Measurements from ENCODE around the gene AKR7A2.

The AKR7A2 gene

GRCh38 chr1:19328486-19328885, 16.5 kb upstream of the AKR7A2 start:
- no peak overlapping the region for H2BK120ac ChIP-seq (ENCODE audit: low read depth, low read length)
- no peak overlapping the region for H3K4me2 ChIP-seq (ENCODE audit: insufficient read depth, low read length, poor library complexity, severe bottlenecking)
- H3K79me1 ChIP-seq (ENCODE audit: low read depth, low read length): peaks cover 4% of the 10 kb centered on the region
- H3K9ac ChIP-seq (ENCODE audit: low read depth, low read length, poor library complexity): no peak overlapping the region
- no peak overlapping the region for H2BK12ac ChIP-seq (ENCODE audit: low read length)
- H3K23ac ChIP-seq (ENCODE audit: low read depth, low read length, poor library complexity): peak overlapping the region; percentile 73
- H3K27ac ChIP-seq (replicated peaks; ENCODE audit: low read length): no peak overlapping the region
- H3K14ac ChIP-seq (ENCODE audit: low read length): no peak overlapping the region
- H3K18ac ChIP-seq (ENCODE audit: low read length): peak overlapping the region; percentile 28
- H4K8ac ChIP-seq (ENCODE audit: low read depth, low read length): no peak overlapping the region
- H2BK15ac ChIP-seq (ENCODE audit: low read length): no peak overlapping the region
- H2BK5ac ChIP-seq (ENCODE audit: low read length): no peak overlapping the region
- no peak overlapping the region for H2AFZ ChIP-seq (ENCODE audit: low read length)
- no peak overlapping the region for H3K4ac ChIP-seq (ENCODE audit: low read length)
- H3K4me3 ChIP-seq (ENCODE audit: low read length in 2 of 2): no peak overlapping the region
- H3K4me1 ChIP-seq (ENCODE audit: control insufficient read depth in 2 of 2, insufficient read depth in 1 of 2, low read depth in 1 of 2, low read length in 2 of 2): no peaks in the 10 kb centered on the region
- H3K9me3 ChIP-seq (replicated peaks in 1 of 2; ENCODE audit: control insufficient read depth in 2 of 2, insufficient read depth in 1 of 2, low read depth in 1 of 2, low read length in 2 of 2): peaks cover 0 to 2% of the 10 kb centered on the region in 2 donors
- peaks cover 16 to 67% of the 10 kb centered on the region in 2 donors for H3K36me3 ChIP-seq (replicated peaks in 1 of 2; ENCODE audit: control insufficient read depth in 2 of 2, insufficient read depth in 2 of 2, low read length in 2 of 2)
- H2AK5ac ChIP-seq (ENCODE audit: low read depth, low read length): no peak overlapping the region
- no CpG with 5 or more reads among the region's 18 CpGs for WGBS, 2 donors (ENCODE audit: extremely low coverage in 2 of 2, insufficient read length in 2 of 2, insufficient replicate concordance in 1 of 2)
- H4K91ac ChIP-seq (ENCODE audit: low read depth, low read length, poor library complexity): no peak overlapping the region
- H3K27me3 ChIP-seq (ENCODE audit: control insufficient read depth in 3 of 3, insufficient read depth in 3 of 3, low read depth in 1 of 3, low read length in 3 of 3): no peaks in the 10 kb centered on the region
- DNase-seq (ENCODE audit: low spot score): no peak

- H3K27ac ChIP-seq (replicated peaks; ENCODE audit: low read length): no peak overlapping the region
- no peak overlapping the region for H2BK12ac ChIP-seq (ENCODE audit: low read length)
- H4K91ac ChIP-seq (ENCODE audit: low read depth, low read length, poor library complexity): no peak overlapping the region
- no peak overlapping the region for H2BK120ac ChIP-seq (ENCODE audit: low read depth, low read length)
- H3K27me3 ChIP-seq (ENCODE audit: control insufficient read depth in 3 of 3, insufficient read depth in 3 of 3, low read depth in 1 of 3, low read length in 3 of 3): no peaks in the 10 kb centered on the region
- H3K9me3 ChIP-seq (replicated peaks in 1 of 2; ENCODE audit: control insufficient read depth in 2 of 2, insufficient read depth in 1 of 2, low read depth in 1 of 2, low read length in 2 of 2): peaks cover 0 to 2% of the 10 kb centered on the region in 2 donors
- peaks cover 16 to 68% of the 10 kb centered on the region in 2 donors for H3K36me3 ChIP-seq (replicated peaks in 1 of 2; ENCODE audit: control insufficient read depth in 2 of 2, insufficient read depth in 2 of 2, low read length in 2 of 2)
- no peak overlapping the region for H2BK15ac ChIP-seq (ENCODE audit: low read length)
- no peak overlapping the region for H3K23ac ChIP-seq (ENCODE audit: low read depth, low read length, poor library complexity)
- H3K4ac ChIP-seq (ENCODE audit: low read length): no peak overlapping the region
- H3K4me2 ChIP-seq (ENCODE audit: insufficient read depth, low read length, poor library complexity, severe bottlenecking): no peak overlapping the region
- H2BK5ac ChIP-seq (ENCODE audit: low read length): no peak overlapping the region
- no peak overlapping the region for H3K14ac ChIP-seq (ENCODE audit: low read length)
- no peak overlapping the region for H3K18ac ChIP-seq (ENCODE audit: low read length)
- H2AK5ac ChIP-seq (ENCODE audit: low read depth, low read length): no peak overlapping the region
- H4K8ac ChIP-seq (ENCODE audit: low read depth, low read length): no peak overlapping the region
- DNase-seq (ENCODE audit: low spot score): no peak
- no peak overlapping the region for H3K4me3 ChIP-seq (ENCODE audit: low read length in 2 of 2)
- H2AFZ ChIP-seq (ENCODE audit: low read length): no peak overlapping the region
- H3K9ac ChIP-seq (ENCODE audit: low read depth, low read length, poor library complexity): no peak overlapping the region
- H3K79me1 ChIP-seq (ENCODE audit: low read depth, low read length): peaks cover 4% of the 10 kb centered on the region
- WGBS, 2 donors (ENCODE audit: extremely low coverage in 2 of 2, insufficient read length in 2 of 2, insufficient replicate concordance in 1 of 2): no CpG with 5 or more reads among the region's 9 CpGs
- H3K4me1 ChIP-seq (ENCODE audit: control insufficient read depth in 2 of 2, insufficient read depth in 1 of 2, low read depth in 1 of 2, low read length in 2 of 2): no peaks in the 10 kb centered on the region
Observed at GRCh38 chr1:19327736-19328135, 15.8 kb upstream of the AKR7A2 start.

- H3K4ac ChIP-seq (ENCODE audit: low read length): no peak overlapping the region
- no peak overlapping the region for H3K4me3 ChIP-seq (ENCODE audit: low read length in 2 of 2)
- H3K27me3 ChIP-seq (ENCODE audit: control insufficient read depth in 3 of 3, insufficient read depth in 3 of 3, low read depth in 1 of 3, low read length in 3 of 3): no peaks in the 10 kb centered on the region
- no peak overlapping the region for H2AK5ac ChIP-seq (ENCODE audit: low read depth, low read length)
- H4K91ac ChIP-seq (ENCODE audit: low read depth, low read length, poor library complexity): no peak overlapping the region
- no peak overlapping the region for H3K14ac ChIP-seq (ENCODE audit: low read length)
- peak overlapping the region; percentile 85 for H3K23ac ChIP-seq (ENCODE audit: low read depth, low read length, poor library complexity)
- no peak overlapping the region for H2BK120ac ChIP-seq (ENCODE audit: low read depth, low read length)
- peaks cover 0 to 2% of the 10 kb centered on the region in 2 donors for H3K9me3 ChIP-seq (replicated peaks in 1 of 2; ENCODE audit: control insufficient read depth in 2 of 2, insufficient read depth in 1 of 2, low read depth in 1 of 2, low read length in 2 of 2)
- H3K4me2 ChIP-seq (ENCODE audit: insufficient read depth, low read length, poor library complexity, severe bottlenecking): no peak overlapping the region
- peaks cover 16 to 70% of the 10 kb centered on the region in 2 donors for H3K36me3 ChIP-seq (replicated peaks in 1 of 2; ENCODE audit: control insufficient read depth in 2 of 2, insufficient read depth in 2 of 2, low read length in 2 of 2)
- no peak overlapping the region for H2AFZ ChIP-seq (ENCODE audit: low read length)
- H2BK5ac ChIP-seq (ENCODE audit: low read length): no peak overlapping the region
- H4K8ac ChIP-seq (ENCODE audit: low read depth, low read length): no peak overlapping the region
- H3K18ac ChIP-seq (ENCODE audit: low read length): no peak overlapping the region
- DNase-seq (ENCODE audit: low spot score): no peak
- no peak overlapping the region for H2BK15ac ChIP-seq (ENCODE audit: low read length)
- WGBS, 2 donors (ENCODE audit: extremely low coverage in 2 of 2, insufficient read length in 2 of 2, insufficient replicate concordance in 1 of 2): no CpG with 5 or more reads among the region's 16 CpGs
- peaks cover 4% of the 10 kb centered on the region for H3K79me1 ChIP-seq (ENCODE audit: low read depth, low read length)
- no peak overlapping the region for H3K27ac ChIP-seq (replicated peaks; ENCODE audit: low read length)
- no peak overlapping the region for H3K9ac ChIP-seq (ENCODE audit: low read depth, low read length, poor library complexity)
- no peaks in the 10 kb centered on the region for H3K4me1 ChIP-seq (ENCODE audit: control insufficient read depth in 2 of 2, insufficient read depth in 1 of 2, low read depth in 1 of 2, low read length in 2 of 2)
- H2BK12ac ChIP-seq (ENCODE audit: low read length): no peak overlapping the region
Observed at GRCh38 chr1:19327301-19327700, 15.4 kb upstream of the AKR7A2 start.

GRCh38 chr1:19326748-19327065, 14.8 kb upstream of the AKR7A2 start:
- no peak overlapping the region for H4K91ac ChIP-seq (ENCODE audit: low read depth, low read length, poor library complexity)
- H3K4me2 ChIP-seq (ENCODE audit: insufficient read depth, low read length, poor library complexity, severe bottlenecking): no peak overlapping the region
- peaks cover 19 to 75% of the 10 kb centered on the region in 2 donors for H3K36me3 ChIP-seq (replicated peaks in 1 of 2; ENCODE audit: control insufficient read depth in 2 of 2, insufficient read depth in 2 of 2, low read length in 2 of 2)
- H3K9ac ChIP-seq (ENCODE audit: low read depth, low read length, poor library complexity): no peak overlapping the region
- H3K23ac ChIP-seq (ENCODE audit: low read depth, low read length, poor library complexity): no peak overlapping the region
- H3K27ac ChIP-seq (replicated peaks; ENCODE audit: low read length): no peak overlapping the region
- no peak overlapping the region for H2BK12ac ChIP-seq (ENCODE audit: low read length)
- no peak overlapping the region for H2BK5ac ChIP-seq (ENCODE audit: low read length)
- H3K18ac ChIP-seq (ENCODE audit: low read length): no peak overlapping the region
- no peak overlapping the region for H2BK120ac ChIP-seq (ENCODE audit: low read depth, low read length)
- no peak overlapping the region for H3K4ac ChIP-seq (ENCODE audit: low read length)
- H3K79me1 ChIP-seq (ENCODE audit: low read depth, low read length): peaks cover 5% of the 10 kb centered on the region
- H3K14ac ChIP-seq (ENCODE audit: low read length): no peak overlapping the region
- DNase-seq (ENCODE audit: low spot score): no peak
- H3K4me3 ChIP-seq (ENCODE audit: low read length in 2 of 2): no peak overlapping the region
- no peak overlapping the region for H2AFZ ChIP-seq (ENCODE audit: low read length)
- no peak overlapping the region for H2BK15ac ChIP-seq (ENCODE audit: low read length)
- H4K8ac ChIP-seq (ENCODE audit: low read depth, low read length): no peak overlapping the region
- H3K27me3 ChIP-seq (ENCODE audit: control insufficient read depth in 3 of 3, insufficient read depth in 3 of 3, low read depth in 1 of 3, low read length in 3 of 3): no peaks in the 10 kb centered on the region
- no peak overlapping the region for H2AK5ac ChIP-seq (ENCODE audit: low read depth, low read length)
- WGBS, 2 donors (ENCODE audit: extremely low coverage in 2 of 2, insufficient read length in 2 of 2, insufficient replicate concordance in 1 of 2): no CpG with 5 or more reads among the region's 6 CpGs
- H3K9me3 ChIP-seq (replicated peaks in 1 of 2; ENCODE audit: control insufficient read depth in 2 of 2, insufficient read depth in 1 of 2, low read depth in 1 of 2, low read length in 2 of 2): peaks cover 0 to 2% of the 10 kb centered on the region in 2 donors
- H3K4me1 ChIP-seq (ENCODE audit: control insufficient read depth in 2 of 2, insufficient read depth in 1 of 2, low read depth in 1 of 2, low read length in 2 of 2): no peaks in the 10 kb centered on the region
